Measurements from ENCODE around the gene ZNF618.
A peak's percentile ranks its signal among the peaks of the same experiment; 100 is the strongest.

Gene ZNF618

GRCh38 chr9:113876151-113876992, at the start of gene ZNF618:
Gene ZNF618 (plus strand): TSS chr9:113876309. CDS start chr9:113876381, 72 bp downstream.
- peak; percentile 51 for DNase-seq (ENCODE audit: low spot score)

- DNase-seq (ENCODE audit: low spot score): no peak
Observed at GRCh38 chr9:113828221-113828620, 47.9 kb upstream of the ZNF618 start.

- DNase-seq (ENCODE audit: low spot score): no peak
Observed at GRCh38 chr9:113837334-113837733, 38.8 kb upstream of the ZNF618 start.

- DNase-seq (ENCODE audit: low spot score): no peak
Observed at GRCh38 chr9:113842086-113842485, 34.0 kb upstream of the ZNF618 start.

- no peak for DNase-seq (ENCODE audit: low spot score)
Observed at GRCh38 chr9:113844466-113844865, 31.6 kb upstream of the ZNF618 start.

GRCh38 chr9:113851359-113851758, 24.8 kb upstream of the ZNF618 start:
- DNase-seq (ENCODE audit: low spot score): no peak

- DNase-seq (ENCODE audit: low spot score): no peak
Observed at GRCh38 chr9:113851873-113852272, 24.2 kb upstream of the ZNF618 start.

GRCh38 chr9:113853333-113853732, 22.8 kb upstream of the ZNF618 start:
- peak; percentile 13 for DNase-seq (ENCODE audit: low spot score)

- no peak for DNase-seq (ENCODE audit: low spot score)
Observed at GRCh38 chr9:113854310-113854709, 21.8 kb upstream of the ZNF618 start.

GRCh38 chr9:113857875-113858274, 18.2 kb upstream of the ZNF618 start:
- no peak for DNase-seq (ENCODE audit: low spot score)

- DNase-seq (ENCODE audit: low spot score): no peak
Observed at GRCh38 chr9:113858282-113858681, 17.8 kb upstream of the ZNF618 start.

- no peak for DNase-seq (ENCODE audit: low spot score)
Observed at GRCh38 chr9:113863345-113863744, 12.8 kb upstream of the ZNF618 start.

GRCh38 chr9:113868501-113868900, 7.6 kb upstream of the ZNF618 start:
- no peak for DNase-seq (ENCODE audit: low spot score)

GRCh38 chr9:113872485-113873143, 3.5 kb upstream of the ZNF618 start:
- DNase-seq (ENCODE audit: low spot score): no peak

GRCh38 chr9:113873446-113873845, 2.7 kb upstream of the ZNF618 start:
- DNase-seq (ENCODE audit: low spot score): no peak

GRCh38 chr9:113873926-113874325, 2.2 kb upstream of the ZNF618 start:
- DNase-seq (ENCODE audit: low spot score): no peak

GRCh38 chr9:113875459-113876150, 504 bp upstream of the ZNF618 start:
- DNase-seq (ENCODE audit: low spot score): no peak

- no peak for DNase-seq (ENCODE audit: low spot score)
Observed at GRCh38 chr9:113876993-113877368, 872 bp downstream of the ZNF618 start.

GRCh38 chr9:113879318-113879717, 3.2 kb downstream of the ZNF618 start:
- no peak for DNase-seq (ENCODE audit: low spot score)

GRCh38 chr9:113879911-113880310, 3.8 kb downstream of the ZNF618 start:
- DNase-seq (ENCODE audit: low spot score): no peak

- DNase-seq (ENCODE audit: low spot score): no peak
Observed at GRCh38 chr9:113882181-113882580, 6.1 kb downstream of the ZNF618 start.

GRCh38 chr9:113882636-113883164, 6.6 kb downstream of the ZNF618 start:
- no peak for DNase-seq (ENCODE audit: low spot score)
